K562 (cell line): ENCODE data around the gene SPAG4. TPM values are rescaled to one million over a fixed set of nuclear protein-coding genes. Genes with fewer than 3 reads are reported as not detected.

Experiments
- CBX5 ChIP-seq: IDR thresholded peaks from 2 replicates; pipeline ENCODE4 v1.6.1; 2014; ENCODE audit warnings: low read depth, borderline replicate concordance
- DNMT1 ChIP-seq: fragments of 450-650 bp; IDR thresholded peaks from 2 replicates; pipeline ENCODE4 v1.6.1; 2016; ENCODE audit warnings: antibody characterized with exemption, mild to moderate bottlenecking
- LCOR ChIP-seq: sonication (generic); formaldehyde crosslinking; IDR thresholded peaks from 2 replicates; pipeline ENCODE4 v1.8.0; 2022; ENCODE audit warnings: mild to moderate bottlenecking, missing genetic modification reagents
- POLR2G ChIP-seq: fragments of 200-400 bp; formaldehyde crosslinking; IDR thresholded peaks from 2 replicates; pipeline ENCODE4 v1.6.1; 2017; ENCODE audit warnings: low read depth, mild to moderate bottlenecking, antibody characterized with exemption, low read length, moderate library complexity
- ZNF785 ChIP-seq: fragments of 250-450 bp; sonication (Bioruptor Pico); IDR thresholded peaks from 2 replicates; pipeline ENCODE4 v1.4.0; 2020; ENCODE audit warnings: mild to moderate bottlenecking
- polyA plus RNA-seq, 8 experiments: library from polyadenylated mRNA; depleted of rRNA in 4 of 8; stranded (reverse) in 5 of 8; unstranded in 3 of 8; fragments of >200 nt; fragmentation: Nextera tagmentation in 2 of 8; fragmentation: Illumina TruSeq in 1 of 8; extraction: Ambion mirVana in 2 of 8; extraction: Trizol in 1 of 8; gene quantifications; 2 replicates each; pipeline versions ENCODE4 v1.2.1 to v1.2.3, GENCODE V29; 2011 to 2014; ENCODE audit warnings: inconsistent platforms in 1 of 8, missing spikeins in 1 of 8
- total RNA-seq, 7 experiments: library from RNA; depleted of rRNA in 6 of 7; stranded (reverse); fragments of >200 nt in 6 of 7; fragmentation: Illumina TruSeq in 2 of 7; extraction: Trizol in 2 of 7; gene quantifications; 2 replicates each; pipeline versions ENCODE4 v1.2.1 to v1.2.3, GENCODE V29; 2011 to 2021; ENCODE audit warnings: low replicate concordance in 1 of 7
- TF ChIP-seq, protein P1 (sequence below): sonication (generic); formaldehyde crosslinking; IDR thresholded peaks from 2 replicates; pipeline ENCODE4 v1.8.1; 2023; ENCODE audit warnings: missing genetic modification reagents, mild to moderate bottlenecking, borderline replicate concordance

The SPAG4 gene
- total and polyA plus RNA-seq, 9 of the 15 experiments (the other 6 are each of a cell fraction or from before 2014, with no cell fraction given), result 1.6 to 11.4 (median 4.6) TPM

DNA sequence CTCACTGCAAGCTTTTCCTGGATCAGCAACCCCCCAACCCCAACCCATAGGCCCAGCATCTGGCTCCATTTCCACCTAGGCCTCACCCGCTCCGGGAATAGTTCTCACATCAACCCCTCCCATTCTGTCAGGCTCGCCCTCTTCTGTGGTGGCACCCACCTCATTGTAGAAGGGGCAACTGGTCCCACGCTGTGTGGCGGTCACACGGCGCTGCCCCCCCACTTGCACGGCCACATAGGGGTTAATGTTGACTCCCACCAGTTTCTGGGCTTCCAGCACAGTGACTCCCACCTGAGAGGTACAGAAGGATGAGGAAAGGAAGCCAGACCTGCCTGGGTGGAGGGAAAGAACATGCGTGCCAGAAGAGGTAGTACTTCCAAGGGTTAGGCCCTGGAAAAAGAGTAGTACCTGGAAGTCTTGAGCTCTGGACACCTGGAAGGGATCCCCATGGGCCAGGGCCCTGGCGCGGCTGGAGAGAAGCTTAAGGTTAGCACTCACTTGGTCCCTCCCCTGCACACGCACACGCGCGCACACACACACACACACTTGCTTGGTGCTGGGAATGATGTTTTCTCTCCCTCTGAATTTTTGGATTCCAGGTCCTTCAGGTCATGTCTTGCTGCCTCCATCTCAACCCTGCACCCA, 12.7 kb upstream of the SPAG4 start (continued):
- no peak for TF ChIP-seq LCOR
- no peak for TF ChIP-seq ZNF785 (CRISPR knock-in tag)
- TF ChIP-seq POLR2G, result no peak
- TF ChIP-seq DNMT1, result no peak
- TF ChIP-seq, protein P1, sequence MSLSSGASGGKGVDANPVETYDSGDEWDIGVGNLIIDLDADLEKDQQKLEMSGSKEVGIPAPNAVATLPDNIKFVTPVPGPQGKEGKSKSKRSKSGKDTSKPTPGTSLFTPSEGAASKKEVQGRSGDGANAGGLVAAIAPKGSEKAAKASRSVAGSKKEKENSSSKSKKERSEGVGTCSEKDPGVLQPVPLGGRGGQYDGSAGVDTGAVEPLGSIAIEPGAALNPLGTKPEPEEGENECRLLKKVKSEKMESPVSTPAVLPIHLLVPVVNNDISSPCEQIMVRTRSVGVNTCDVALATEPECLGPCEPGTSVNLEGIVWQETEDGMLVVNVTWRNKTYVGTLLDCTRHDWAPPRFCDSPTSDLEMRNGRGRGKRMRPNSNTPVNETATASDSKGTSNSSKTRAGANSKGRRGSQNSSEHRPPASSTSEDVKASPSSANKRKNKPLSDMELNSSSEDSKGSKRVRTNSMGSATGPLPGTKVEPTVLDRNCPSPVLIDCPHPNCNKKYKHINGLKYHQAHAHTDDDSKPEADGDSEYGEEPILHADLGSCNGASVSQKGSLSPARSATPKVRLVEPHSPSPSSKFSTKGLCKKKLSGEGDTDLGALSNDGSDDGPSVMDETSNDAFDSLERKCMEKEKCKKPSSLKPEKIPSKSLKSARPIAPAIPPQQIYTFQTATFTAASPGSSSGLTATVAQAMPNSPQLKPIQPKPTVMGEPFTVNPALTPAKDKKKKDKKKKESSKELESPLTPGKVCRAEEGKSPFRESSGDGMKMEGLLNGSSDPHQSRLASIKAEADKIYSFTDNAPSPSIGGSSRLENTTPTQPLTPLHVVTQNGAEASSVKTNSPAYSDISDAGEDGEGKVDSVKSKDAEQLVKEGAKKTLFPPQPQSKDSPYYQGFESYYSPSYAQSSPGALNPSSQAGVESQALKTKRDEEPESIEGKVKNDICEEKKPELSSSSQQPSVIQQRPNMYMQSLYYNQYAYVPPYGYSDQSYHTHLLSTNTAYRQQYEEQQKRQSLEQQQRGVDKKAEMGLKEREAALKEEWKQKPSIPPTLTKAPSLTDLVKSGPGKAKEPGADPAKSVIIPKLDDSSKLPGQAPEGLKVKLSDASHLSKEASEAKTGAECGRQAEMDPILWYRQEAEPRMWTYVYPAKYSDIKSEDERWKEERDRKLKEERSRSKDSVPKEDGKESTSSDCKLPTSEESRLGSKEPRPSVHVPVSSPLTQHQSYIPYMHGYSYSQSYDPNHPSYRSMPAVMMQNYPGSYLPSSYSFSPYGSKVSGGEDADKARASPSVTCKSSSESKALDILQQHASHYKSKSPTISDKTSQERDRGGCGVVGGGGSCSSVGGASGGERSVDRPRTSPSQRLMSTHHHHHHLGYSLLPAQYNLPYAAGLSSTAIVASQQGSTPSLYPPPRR (CRISPR knock-in tag), result no peak
- TF ChIP-seq CBX5, result no peak
- TF ChIP-seq, all 486 proteins: peak for 0
